Measurements from ENCODE around the gene DDX6.
"Not testable (repeated sequence)": the region's sequence is repeated elsewhere in the genome, so short reads cannot be mapped to it uniquely, and the experiment has no call there.

GRCh38 chr11:118714416-118714815, 76.5 kb downstream of the DDX6 start:
- TF ChIP-seq EZH2 (IDR thresholded peaks at IDR 0.05): not testable (repeated sequence)
- TF ChIP-seq, protein P1, sequence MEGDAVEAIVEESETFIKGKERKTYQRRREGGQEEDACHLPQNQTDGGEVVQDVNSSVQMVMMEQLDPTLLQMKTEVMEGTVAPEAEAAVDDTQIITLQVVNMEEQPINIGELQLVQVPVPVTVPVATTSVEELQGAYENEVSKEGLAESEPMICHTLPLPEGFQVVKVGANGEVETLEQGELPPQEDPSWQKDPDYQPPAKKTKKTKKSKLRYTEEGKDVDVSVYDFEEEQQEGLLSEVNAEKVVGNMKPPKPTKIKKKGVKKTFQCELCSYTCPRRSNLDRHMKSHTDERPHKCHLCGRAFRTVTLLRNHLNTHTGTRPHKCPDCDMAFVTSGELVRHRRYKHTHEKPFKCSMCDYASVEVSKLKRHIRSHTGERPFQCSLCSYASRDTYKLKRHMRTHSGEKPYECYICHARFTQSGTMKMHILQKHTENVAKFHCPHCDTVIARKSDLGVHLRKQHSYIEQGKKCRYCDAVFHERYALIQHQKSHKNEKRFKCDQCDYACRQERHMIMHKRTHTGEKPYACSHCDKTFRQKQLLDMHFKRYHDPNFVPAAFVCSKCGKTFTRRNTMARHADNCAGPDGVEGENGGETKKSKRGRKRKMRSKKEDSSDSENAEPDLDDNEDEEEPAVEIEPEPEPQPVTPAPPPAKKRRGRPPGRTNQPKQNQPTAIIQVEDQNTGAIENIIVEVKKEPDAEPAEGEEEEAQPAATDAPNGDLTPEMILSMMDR (IDR thresholded peaks at IDR 0.05): not testable (repeated sequence)

All from neural progenitor cell (in vitro differentiated cells).